Activated CD4-positive, CD25-positive, alpha-beta regulatory T cell treated with anti-CD3 and anti-CD28 coated beads, Interleukin-2, amount 50 U/mL, for 16 hours (primary cell): ENCODE measurements around the gene EPB41L2.

Source experiments
- DNase-seq: peaks from one replicate; pipeline ENCODE4 v3.0.0-alpha.2; 2020; ENCODE audit warnings: low read depth, low spot score

The EPB41L2 gene

DNA sequence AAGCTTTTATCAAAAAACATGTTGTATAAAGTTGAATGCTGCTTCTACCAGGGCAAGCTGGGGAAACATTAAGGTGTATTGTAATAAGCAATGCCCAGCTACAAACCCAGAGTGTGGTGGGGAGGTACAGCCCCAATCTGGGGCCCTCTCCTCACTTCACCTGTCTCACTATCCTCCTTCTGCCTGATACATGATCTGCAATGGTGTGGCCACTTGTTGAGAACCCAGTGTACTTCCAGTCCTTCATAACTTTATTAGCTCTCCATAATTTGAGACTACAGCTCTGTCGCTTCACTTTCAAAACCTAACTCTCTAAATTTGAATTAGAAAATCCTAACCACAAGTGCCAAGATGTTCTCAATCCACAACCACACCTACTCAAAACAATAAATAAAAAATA lies 84.9 kb downstream of the EPB41L2 start:
- no peak for DNase-seq

DNA sequence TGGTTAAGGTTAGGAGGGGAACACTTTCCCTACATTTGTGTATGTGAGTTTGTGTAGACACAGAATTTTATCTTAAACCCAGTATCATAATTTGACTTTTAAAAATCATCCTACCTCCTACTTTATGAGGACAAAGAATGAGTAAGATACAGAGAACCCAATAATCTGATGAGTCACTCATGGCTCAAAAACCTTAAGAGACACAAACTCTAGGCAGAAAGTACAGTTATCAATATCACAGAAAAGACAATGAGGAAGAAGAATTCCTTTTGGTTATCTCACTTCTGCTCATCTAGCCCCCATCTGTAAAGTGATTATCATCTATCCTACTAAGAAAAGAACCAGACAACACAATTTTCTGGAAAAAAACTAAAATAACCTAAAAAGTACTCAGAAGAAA lies 87.7 kb downstream of the EPB41L2 start:
- DNase-seq = no peak

DNA sequence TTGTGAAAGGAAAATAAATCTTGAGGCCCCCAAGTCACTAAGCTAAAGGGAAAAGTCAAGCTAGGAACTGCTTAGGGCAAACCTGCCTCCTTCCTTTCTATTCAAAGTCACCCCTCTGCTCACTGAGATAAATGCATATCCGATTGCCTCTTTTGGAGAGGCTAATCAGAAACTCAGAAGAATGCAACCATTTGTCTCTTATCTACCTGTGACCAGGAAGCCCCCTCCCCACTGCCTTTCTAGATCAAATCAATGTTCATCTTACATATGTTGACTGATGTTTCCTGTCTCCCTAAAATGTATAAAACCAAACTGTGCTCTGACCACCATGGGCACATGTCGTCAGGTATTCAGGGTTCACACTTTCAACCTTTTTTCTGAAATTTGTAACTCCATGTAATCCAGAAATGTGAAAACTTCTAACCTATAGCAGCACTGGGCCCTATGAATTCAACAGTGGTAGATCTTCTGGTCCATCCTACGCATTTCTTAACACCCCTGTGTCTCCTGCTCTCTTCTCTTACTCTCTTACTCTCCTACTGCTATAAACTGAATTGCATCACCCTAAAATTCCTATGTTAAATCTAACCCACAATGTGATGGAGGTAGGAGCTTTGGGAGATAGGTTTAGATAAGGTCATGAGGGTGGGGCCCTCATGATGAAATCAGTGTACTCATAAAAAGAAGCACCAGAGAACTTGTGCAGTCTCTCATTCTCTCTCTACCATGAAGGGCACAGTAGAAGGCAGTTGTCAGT lies 89.3 kb downstream of the EPB41L2 start:
- DNase-seq = no peak

DNA sequence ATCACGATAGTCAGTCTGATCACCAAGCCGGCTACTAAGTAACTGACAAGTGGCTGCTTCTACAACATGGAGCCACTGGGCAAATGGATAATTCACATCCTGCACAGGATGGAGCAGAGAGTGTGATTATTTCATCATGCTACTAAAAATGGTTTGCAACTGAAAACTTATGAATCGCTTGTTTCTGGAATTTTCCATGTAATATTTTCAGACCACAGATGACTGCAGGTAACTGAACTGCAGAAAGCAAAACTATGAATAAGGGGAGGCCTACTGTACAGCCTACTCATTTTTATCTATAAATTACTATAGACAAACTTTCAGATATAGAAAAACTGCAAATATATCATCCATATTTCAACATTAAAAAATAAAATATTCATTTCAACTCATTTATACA lies 91.5 kb downstream of the EPB41L2 start:
- DNase-seq = no peak

DNA sequence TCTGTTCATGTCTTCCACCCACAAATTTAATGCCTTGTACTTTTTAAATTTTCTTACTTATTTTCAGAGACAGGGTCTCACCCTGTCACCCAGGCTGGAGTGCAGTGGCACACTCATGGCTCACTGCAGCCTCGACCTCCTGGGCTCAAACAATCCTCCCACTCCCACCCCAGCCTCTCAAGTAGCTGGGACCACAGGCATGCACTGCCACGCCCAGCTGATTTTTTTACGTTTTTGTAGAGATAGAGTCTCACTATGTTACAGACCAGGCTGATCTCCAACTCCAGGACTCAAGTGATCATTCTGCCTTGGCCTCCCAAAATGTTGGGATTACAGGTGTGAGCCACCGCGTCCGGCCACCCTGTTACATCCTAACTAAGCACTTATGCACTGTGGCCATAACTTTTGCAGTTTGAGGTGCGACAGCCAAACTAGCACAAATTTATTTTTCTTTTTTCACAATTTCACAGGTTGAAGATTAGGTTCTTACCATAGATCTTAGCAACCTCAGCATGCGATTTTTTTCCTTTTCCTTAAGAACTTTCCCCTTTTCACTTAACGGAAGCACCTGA lies 92.1 kb downstream of the EPB41L2 start:
- DNase-seq = no peak

DNA sequence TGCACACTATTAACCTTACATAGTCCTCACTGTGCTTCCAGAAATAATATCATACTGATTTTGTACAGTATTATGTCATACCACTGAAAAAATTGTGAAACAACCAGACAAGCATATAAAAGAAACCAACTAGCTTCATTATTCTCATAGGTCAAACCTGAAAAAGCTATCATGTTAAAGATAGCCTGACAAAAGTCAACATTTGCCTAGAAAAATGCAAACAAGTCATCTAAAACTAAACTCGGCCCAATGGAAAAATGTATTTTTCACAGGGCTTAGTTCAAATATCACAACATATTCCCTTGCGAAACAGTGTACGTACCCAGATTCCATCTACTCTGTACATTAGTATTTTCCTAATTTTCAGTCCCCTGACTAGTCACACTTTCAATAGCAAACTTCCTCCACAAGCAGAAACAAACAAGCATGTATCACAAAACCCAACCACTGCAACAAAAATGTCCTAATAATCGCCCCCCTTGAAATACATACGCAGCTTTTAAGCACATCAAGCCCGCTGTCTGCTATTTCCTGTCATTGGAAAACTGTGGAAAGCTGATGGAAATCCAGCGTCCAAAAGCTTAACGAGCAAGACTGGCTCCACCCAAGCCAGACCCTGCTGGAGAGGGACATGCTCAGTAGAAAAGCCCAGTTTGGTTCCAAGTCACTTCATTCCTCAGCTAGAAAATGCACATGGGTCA lies 93.1 kb downstream of the EPB41L2 start:
- no peak for DNase-seq

- DNase-seq = no peak
Measured at GRCh38 chr6:130969166-130969565, 93.9 kb downstream of the EPB41L2 start.

DNA sequence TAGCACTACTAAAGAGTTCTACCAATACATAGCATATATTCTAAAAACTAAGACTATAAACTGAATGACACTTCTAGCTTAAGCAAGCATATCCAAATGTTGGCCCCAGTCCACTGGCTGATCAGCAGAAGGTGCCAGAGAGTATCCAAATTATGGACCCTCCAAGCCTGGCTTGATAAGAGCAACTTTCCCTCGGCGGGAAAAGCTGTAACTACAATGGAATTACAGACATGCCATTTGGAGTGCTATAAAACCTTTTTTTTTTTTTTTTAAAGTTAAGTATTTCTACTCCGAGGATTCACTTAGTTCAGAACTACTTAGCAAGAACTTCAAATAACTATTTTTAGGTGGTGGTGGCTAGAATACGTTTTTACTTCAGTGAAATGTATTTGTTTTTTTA lies 94.6 kb downstream of the EPB41L2 start:
- no peak for DNase-seq

GRCh38 chr6:130967502-130968445 lies 95.3 kb downstream of the EPB41L2 start:
- no peak for DNase-seq

GRCh38 chr6:130966344-130966980 lies 96.6 kb downstream of the EPB41L2 start:
- no peak for DNase-seq

GRCh38 chr6:130965656-130966055 lies 97.4 kb downstream of the EPB41L2 start:
- no peak for DNase-seq

- DNase-seq = no peak
Measured at GRCh38 chr6:130964808-130965604, 98.0 kb downstream of the EPB41L2 start.

GRCh38 chr6:130964289-130964688 lies 98.8 kb downstream of the EPB41L2 start:
- DNase-seq = no peak

- no peak for DNase-seq
Measured at GRCh38 chr6:130962966-130963365, 100.1 kb downstream of the EPB41L2 start.

GRCh38 chr6:130961148-130961547 lies 101.9 kb downstream of the EPB41L2 start:
- no peak for DNase-seq

- DNase-seq = no peak
Measured at GRCh38 chr6:130959951-130960350, 103.1 kb downstream of the EPB41L2 start.

- DNase-seq = no peak
Measured at GRCh38 chr6:130958468-130958867, 104.6 kb downstream of the EPB41L2 start.

DNA sequence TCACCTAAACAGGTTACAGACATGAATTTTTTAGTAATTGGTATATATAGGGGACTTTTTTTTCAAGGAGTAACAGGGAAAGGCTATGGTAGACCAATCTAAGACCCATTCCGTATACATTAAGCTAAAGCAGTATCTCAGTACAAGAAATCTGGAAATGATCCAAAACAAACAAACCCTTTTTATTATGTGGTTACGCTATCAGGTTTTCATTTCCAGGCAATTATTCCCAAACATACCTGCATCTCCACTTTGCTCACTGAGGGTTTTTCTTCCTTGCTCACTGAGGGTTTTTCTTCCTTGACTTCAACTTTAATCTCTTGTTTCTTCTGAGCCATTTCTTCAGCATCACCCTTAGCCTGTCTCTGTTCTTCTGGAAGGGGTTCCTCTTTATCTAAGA lies 107.3 kb downstream of the EPB41L2 start:
- no peak for DNase-seq

- no peak for DNase-seq
Measured at GRCh38 chr6:130949553-130949952, 113.5 kb downstream of the EPB41L2 start.

DNA sequence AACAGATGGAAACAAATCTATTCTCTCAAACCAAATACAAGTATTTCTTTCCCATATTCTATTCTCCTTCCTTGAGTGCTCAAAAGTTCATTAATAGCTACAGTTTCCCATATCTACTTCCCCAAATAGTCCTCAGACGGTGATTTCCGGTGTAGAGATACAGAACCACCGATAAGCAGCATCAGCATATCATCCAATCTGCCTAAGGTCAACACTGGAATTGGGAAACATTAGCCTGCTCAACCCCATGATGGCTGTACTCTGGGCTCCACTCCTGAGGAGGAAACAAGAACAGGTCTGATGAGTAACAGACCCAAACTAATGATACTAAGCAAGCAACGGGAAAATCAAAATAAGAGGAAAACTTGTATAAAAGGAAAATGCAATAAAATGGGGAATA lies 115.6 kb downstream of the EPB41L2 start:
- no peak for DNase-seq

DNA sequence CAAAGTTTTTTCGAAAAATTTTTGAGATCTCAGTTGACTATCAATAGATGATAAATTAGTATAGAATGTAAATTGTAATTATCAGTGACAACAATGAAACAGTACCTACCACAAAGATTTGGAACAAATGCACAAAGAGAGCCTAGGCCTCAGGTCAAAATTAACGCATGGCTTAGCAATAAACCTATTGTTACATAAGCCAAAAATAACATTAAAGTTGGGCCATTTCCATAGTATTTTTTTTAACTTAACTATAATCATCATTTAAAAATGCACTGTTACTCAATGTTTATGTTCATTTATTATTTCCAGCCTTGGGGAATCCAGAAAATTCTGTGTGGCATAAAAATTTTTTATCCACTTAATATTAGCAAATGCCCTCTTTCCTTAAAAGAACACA lies 117.0 kb downstream of the EPB41L2 start:
- DNase-seq = no peak
